K562 (cell line): Measurements from ENCODE around the gene ACSBG1. TPM values are rescaled to one million over a fixed set of nuclear protein-coding genes. Genes with fewer than 3 reads are reported as not detected.

ENCODE experiments used
- ATAC-seq: fragments of 200-7000 bp; cut with Tn5 transposase; 3 replicates; pipeline ENCODE4 v1.9.1; 2020; ENCODE audit warnings: moderate library complexity
- BruUV-seq: library from RNA; stranded (reverse); fragments of 400-500 nt; replicated peaks from 2 replicates; lab custom pipeline; 2021; lab: Mats Ljungman, UMichigan
- CTCF ChIA-PET: fragments of 300-600 bp; formaldehyde crosslinking; extraction: SDS; loops from one replicate; lab custom pipeline; 2021; ENCODE audit warnings: low intra/inter-chr PET ratio; lab: Yijun Ruan, JAX
- POLR2A ChIA-PET: fragments of 300-600, 350-650 bp; sonication (Branson Sonifier 250); formaldehyde crosslinking; extraction: SDS; loops from one replicate; lab custom pipeline; 2021; ENCODE audit warnings: antibody characterized with exemption, inconsistent platforms; lab: Yijun Ruan, JAX
- DNase-seq, 4 experiments: peaks; one replicate each; pipeline versions ENCODE4 v3.0.0 to v3.0.0-alpha.2; 2011 to 2018; ENCODE audit warnings: low spot score in 3 of 4, mixed read lengths in 3 of 4; ENCODE audit errors: extremely low read depth in 1 of 4
- FAIRE-seq: peaks from 2 replicates; lab custom pipeline; 2011; peaks lifted over from hg19 to GRCh38; lab: Jason Lieb, UNC
- H2AFZ ChIP-seq: 2 replicates; pipeline ENCODE4 v1.6.0; 2011; ENCODE audit warnings: low read depth, low read length, control low read depth, inconsistent platforms
- H3K27ac ChIP-seq: fragments of 200-600 bp; 3 replicates; pipeline ENCODE4 v1.8.0; 2011; ENCODE audit warnings: low read depth, mild to moderate bottlenecking, control low read depth, inconsistent platforms, low read length, moderate library complexity, mixed read lengths; ENCODE audit errors: extremely low read depth
- H3K27me3 ChIP-seq, 2 experiments: fragments of 300-600 bp in 1 of 2; 2 replicates in 1 of 2; 3 replicates in 1 of 2; pipeline versions ENCODE4 v1.6.0 to v1.8.0; 2011; ENCODE audit warnings: inconsistent platforms in 2 of 2, low read length in 2 of 2, mild to moderate bottlenecking in 1 of 2, mixed read lengths in 1 of 2, moderate library complexity in 1 of 2; ENCODE audit not compliant: control insufficient read depth in 2 of 2, insufficient read depth in 2 of 2
- H3K36me3 ChIP-seq: fragments of 300-600 bp; 3 replicates; pipeline ENCODE4 v1.8.0; 2011; ENCODE audit warnings: mild to moderate bottlenecking, low read length, inconsistent platforms; ENCODE audit not compliant: control insufficient read depth, insufficient read depth
- H3K4me1 ChIP-seq, 2 experiments: fragments of 200-600 bp in 1 of 2; replicated peaks in 1 of 2; 2 replicates in 1 of 2; 3 replicates in 1 of 2; pipeline versions ENCODE4 v1.5.1 to v1.8.0; 2011; ENCODE audit warnings: inconsistent platforms in 2 of 2, low read length in 2 of 2, mild to moderate bottlenecking in 1 of 2, mixed read lengths in 1 of 2, moderate library complexity in 1 of 2; ENCODE audit not compliant: control insufficient read depth in 2 of 2, insufficient read depth in 2 of 2
- H3K4me2 ChIP-seq: 2 replicates; pipeline ENCODE4 v1.6.1; 2011; ENCODE audit warnings: low read length, control low read depth, inconsistent platforms, mixed read lengths; ENCODE audit not compliant: insufficient read depth
- H3K4me3 ChIP-seq: fragments of 200-600 bp; sonication (generic), shearing (Covaris generic); 2 replicates; pipeline ENCODE4 v1.5.1; 2016; ENCODE audit warnings: control low read depth, inconsistent platforms
- H3K79me2 ChIP-seq: fragments of 200-600 bp; 3 replicates; pipeline ENCODE4 v1.8.0; 2011; ENCODE audit warnings: low read length, inconsistent platforms; ENCODE audit not compliant: control insufficient read depth, insufficient read depth
- H3K9ac ChIP-seq, 2 experiments: 2 replicates each; pipeline versions ENCODE4 v1.6.0 to v1.6.1; 2011; ENCODE audit warnings: low read depth in 2 of 2, low read length in 2 of 2, control low read depth in 1 of 2, inconsistent platforms in 1 of 2, mild to moderate bottlenecking in 1 of 2, mixed read lengths in 1 of 2; ENCODE audit not compliant: insufficient read depth in 1 of 2
- H3K9me1 ChIP-seq: one replicate; pipeline ENCODE4 v1.6.0; 2011; ENCODE audit warnings: inconsistent platforms, mild to moderate bottlenecking, low read length, moderate library complexity; ENCODE audit not compliant: control insufficient read depth, insufficient read depth
- H3K9me3 ChIP-seq: replicated peaks from 2 replicates; pipeline ENCODE4 v1.5.1; 2011; ENCODE audit warnings: low read depth, low read length, inconsistent platforms; ENCODE audit not compliant: control insufficient read depth, insufficient read depth
- H4K20me1 ChIP-seq: replicated peaks from 2 replicates; pipeline ENCODE4 v1.6.1; 2011; ENCODE audit warnings: low read length, inconsistent platforms, mixed read lengths; ENCODE audit not compliant: control insufficient read depth, insufficient read depth
- KDM2B ChIP-seq: fragments of 250-450 bp; sonication (Bioruptor Pico); IDR thresholded peaks from 2 replicates; pipeline ENCODE4 v1.8.0; 2021; ENCODE audit warnings: mild to moderate bottlenecking, moderate library complexity
- TGIF2 ChIP-seq: sonication (generic); formaldehyde crosslinking; IDR thresholded peaks from 2 replicates; pipeline ENCODE4 v1.8.1; 2022; ENCODE audit warnings: mild to moderate bottlenecking, missing genetic modification reagents, moderate library complexity
- WGBS: fragments of 100-300 bp; shearing (Covaris generic); methylation state at CpG from one replicate; pipeline ENCODE4 v1.1.6; 2016; ENCODE audit warnings: low coverage, mixed read lengths; ENCODE audit not compliant: insufficient coverage; ENCODE audit errors: missing lambda C conversion rate; 5-methylcytosine and 5-hydroxymethylcytosine counted together
- in situ Hi-C: fragments of 300-500 bp; cut with MboI; formaldehyde crosslinking; loops from 4 replicates; pipeline ENCODE4 v1.15.0; 2018; ENCODE audit warnings: inconsistent platforms, mixed read lengths
- intact Hi-C: fragments of 100-400 bp; cut with micrococcal nuclease; formaldehyde crosslinking; loops from 2 replicates; pipeline ENCODE4 v1.14.2; 2022
- polyA plus RNA-seq, 8 experiments: library from polyadenylated mRNA; depleted of rRNA in 4 of 8; stranded (reverse) in 5 of 8; unstranded in 3 of 8; fragments of >200 nt; fragmentation: Nextera tagmentation in 2 of 8; fragmentation: Illumina TruSeq in 1 of 8; extraction: Ambion mirVana in 2 of 8; extraction: Trizol in 1 of 8; gene quantifications; 2 replicates each; pipeline versions ENCODE4 v1.2.1 to v1.2.3, GENCODE V29; 2011 to 2014; ENCODE audit warnings: inconsistent platforms in 1 of 8, missing spikeins in 1 of 8
- total RNA-seq, 7 experiments: library from RNA; depleted of rRNA in 6 of 7; stranded (reverse); fragments of >200 nt in 6 of 7; fragmentation: Illumina TruSeq in 2 of 7; extraction: Trizol in 2 of 7; gene quantifications; 2 replicates each; pipeline versions ENCODE4 v1.2.1 to v1.2.3, GENCODE V29; 2011 to 2021; ENCODE audit warnings: low replicate concordance in 1 of 7

Gene ACSBG1
- total and polyA plus RNA-seq, 9 of the 15 experiments (the other 6 are each of a cell fraction or from before 2014, with no cell fraction given), result 0.36 to 6.4 (median 2.5) TPM

DNA sequence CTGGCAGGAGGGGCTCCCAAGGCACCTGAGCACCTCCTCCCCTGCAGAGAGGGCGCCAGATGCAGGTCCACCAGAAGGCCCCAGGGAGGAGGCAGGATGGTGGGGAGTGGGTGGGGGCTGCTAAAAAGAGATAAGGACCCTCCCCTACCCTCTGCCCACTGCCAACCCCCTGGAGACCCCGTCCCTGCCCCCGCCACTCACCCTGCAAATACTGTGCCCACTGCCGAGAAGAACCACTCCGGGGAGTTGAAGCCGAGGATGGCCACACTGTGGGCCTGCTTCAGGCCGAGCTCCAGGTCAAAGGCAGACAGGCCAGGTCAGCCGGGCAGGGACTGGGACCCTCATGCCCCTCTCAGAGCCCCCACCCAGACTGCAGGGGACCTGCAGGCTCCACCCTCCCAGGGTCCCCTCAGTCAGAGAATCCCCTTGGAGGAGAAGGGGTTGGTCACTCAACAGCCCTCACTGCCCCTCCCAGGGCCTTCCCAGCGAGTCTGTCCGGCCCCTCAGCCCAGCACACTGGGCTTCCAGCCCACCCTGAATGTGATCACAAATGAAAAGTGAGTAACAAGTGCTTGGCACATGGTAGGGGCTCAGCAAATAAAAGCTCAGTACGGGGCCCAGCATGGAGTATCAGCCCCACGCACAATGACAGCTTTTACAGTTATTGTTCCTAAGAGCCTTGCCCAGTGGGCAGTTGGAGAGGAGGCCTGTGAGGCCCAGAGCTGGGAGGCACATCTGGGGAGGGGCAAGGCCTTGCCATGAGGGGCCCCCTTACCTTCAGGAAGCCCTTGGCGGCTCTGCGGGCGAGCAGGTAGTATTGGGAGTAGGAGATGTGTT lies 40.4 kb downstream of the ACSBG1 start:
- intact Hi-C loops (loop anchor here (2.0 kb wide), 2 partner anchors 63 to 233 kb away; partner anchors contain the start of gene CIB2), in situ Hi-C loops (no loop called here)
- H3K4me2 ChIP-seq, result no peak overlapping the region
- H3K9me1 ChIP-seq, result no peaks in the 10 kb centered on the region
- TF ChIP-seq KDM2B, result no peak
- no peak for TF ChIP-seq TGIF2 (CRISPR knock-in tag)
- ChIA-PET CTCF (interaction anchor here (4.0 kb wide), 1 partner anchor 81 kb away, joined by 54 read pairs; no protein-coding TSS in a partner anchor), POLR2A (interaction anchor here (1.1 to 1.4 kb wide), 2 partner anchors 9 to 57 kb away, joined by 4 read pairs; no protein-coding TSS in a partner anchor)
- no peak overlapping the region for H3K27ac ChIP-seq
- peaks cover 0 to 20% of the 10 kb centered on the region in 2 experiments; a peak in 2 of 5 replicates for H3K27me3 ChIP-seq
- no peaks in the 10 kb centered on the region for H3K79me2 ChIP-seq
- no peak for DNase-seq
- no peaks in the 10 kb centered on the region for H4K20me1 ChIP-seq
- 22% methylated on average over 13 of the region's 15 CpGs for WGBS
- H3K9ac ChIP-seq, result no peak overlapping the region
- no peak overlapping the region for H2AFZ ChIP-seq
- H3K4me3 ChIP-seq, result no peak overlapping the region
- no peaks in the 10 kb centered on the region for H3K36me3 ChIP-seq
- ATAC-seq, result no peak
- H3K4me1 ChIP-seq, result peaks cover 0 to 4% of the 10 kb centered on the region in 2 experiments; a peak in 1 of 5 replicates
- 0 out of 2 replicates have a peak, but pooled peaks cover 4% of the 10 kb centered on the region for H3K9me3 ChIP-seq
- no TSS peak for BruUV-seq
- FAIRE-seq, result no peak
